Neural cell (in vitro differentiated cells): Measurements from ENCODE around the gene IGLL5. TPM values are rescaled to one million over a fixed set of nuclear protein-coding genes. Genes with fewer than 3 reads are reported as not detected.

Experiments used
- H2AFZ ChIP-seq: fragments of 200-600, 300-800 bp; sonication (generic), shearing (Covaris generic); 2 replicates; pipeline ENCODE4 v1.6.0; 2014; ENCODE audit warnings: low read depth, mild to moderate bottlenecking, antibody characterized with exemption, low read length, moderate library complexity
- H3F3A ChIP-seq: fragments of 200-600 bp; shearing (Covaris generic); 2 replicates; pipeline ENCODE4 v1.6.1; 2016; ENCODE audit warnings: mild to moderate bottlenecking, moderate library complexity, mixed read lengths, antibody characterized with exemption, low read length; ENCODE audit not compliant: insufficient read depth, poor library complexity, severe bottlenecking
- H3K27ac ChIP-seq: fragments of 200-600, 300-800 bp; sonication (generic), shearing (Covaris generic); 2 replicates; pipeline ENCODE4 v1.5.1; 2014; ENCODE audit warnings: mild to moderate bottlenecking, low read length, moderate library complexity
- H3K27me3 ChIP-seq: fragments of 300-800, 200-600 bp; sonication (generic), shearing (Covaris generic); 2 replicates; pipeline ENCODE4 v1.6.0; 2014; ENCODE audit warnings: mild to moderate bottlenecking, low read depth, low read length, moderate library complexity; ENCODE audit not compliant: insufficient read depth
- H3K36me3 ChIP-seq: fragments of 300-800, 200-600 bp; sonication (generic), shearing (Covaris generic); 2 replicates; pipeline ENCODE4 v1.5.1; 2014; ENCODE audit warnings: mild to moderate bottlenecking, antibody characterized with exemption, low read length, moderate library complexity; ENCODE audit not compliant: insufficient read depth
- H3K4me2 ChIP-seq: fragments of 300-800, 200-600 bp; sonication (generic), shearing (Covaris generic); 2 replicates; pipeline ENCODE4 v1.6.0; 2014; ENCODE audit warnings: mild to moderate bottlenecking, low read length
- H3K4me3 ChIP-seq: fragments of 300-800, 200-600 bp; sonication (generic), shearing (Covaris generic); 2 replicates; pipeline ENCODE4 v1.5.1; 2014; ENCODE audit warnings: mild to moderate bottlenecking, low read length, moderate library complexity
- H3K79me2 ChIP-seq: fragments of 200-600 bp; shearing (Covaris generic); replicated peaks from 2 replicates; pipeline ENCODE4 v1.6.0; 2014; ENCODE audit warnings: mild to moderate bottlenecking, low read length, moderate library complexity; ENCODE audit not compliant: insufficient read depth
- H3K9ac ChIP-seq: fragments of 300-800, 200-600 bp; sonication (generic), shearing (Covaris generic); 2 replicates; pipeline ENCODE4 v1.6.1; 2016; ENCODE audit warnings: mild to moderate bottlenecking, low read length, mixed read lengths
- H3K9me2 ChIP-seq: fragments of 200-600 bp; shearing (Covaris generic); 2 replicates; pipeline ENCODE4 v1.6.1; 2016; ENCODE audit warnings: mild to moderate bottlenecking, low read length, mixed read lengths; ENCODE audit not compliant: insufficient read depth
- H3K9me3 ChIP-seq: fragments of 200-600, 300-800 bp; sonication (generic), shearing (Covaris generic); 2 replicates; pipeline ENCODE4 v1.6.1; 2016; ENCODE audit warnings: mild to moderate bottlenecking, mixed run types, low read length, moderate library complexity, mixed read lengths
- H4K20me1 ChIP-seq: fragments of 200-600 bp; shearing (Covaris generic); 2 replicates; pipeline ENCODE4 v1.6.1; 2016; ENCODE audit warnings: mild to moderate bottlenecking, mixed run types; ENCODE audit not compliant: insufficient read depth
- EP300 ChIP-seq: fragments of 450-650 bp; conservative IDR thresholded peaks from 2 replicates; pipeline ENCODE4 v1.6.1; 2014; ENCODE audit warnings: antibody characterized with exemption, mild to moderate bottlenecking, moderate library complexity; ENCODE audit not compliant: poor library complexity, severe bottlenecking
- EZH2 ChIP-seq: fragments of 200-600, 300-800 bp; shearing (Covaris generic), sonication (generic); IDR thresholded peaks from 2 replicates; pipeline ENCODE4 v1.6.1; 2014; ENCODE audit warnings: antibody characterized with exemption, low read length, borderline replicate concordance, mild to moderate bottlenecking; ENCODE audit not compliant: insufficient read depth, poor library complexity, severe bottlenecking
- MXI1 ChIP-seq: fragments of 450-650 bp; conservative IDR thresholded peaks from 2 replicates; pipeline ENCODE4 v1.6.1; 2014; ENCODE audit warnings: antibody characterized with exemption, mild to moderate bottlenecking; ENCODE audit not compliant: poor library complexity, severe bottlenecking
- POLR2AphosphoS5 ChIP-seq: IDR thresholded peaks from 2 replicates; pipeline ENCODE4 v1.6.1; 2012
- RAD21 ChIP-seq: fragments of 450-650 bp; conservative IDR thresholded peaks from 2 replicates; pipeline ENCODE4 v1.6.1; 2014; ENCODE audit warnings: antibody characterized with exemption, mild to moderate bottlenecking, moderate library complexity
- SMC3 ChIP-seq: fragments of 450-650 bp; conservative IDR thresholded peaks from 2 replicates; pipeline ENCODE4 v1.6.1; 2014; ENCODE audit warnings: antibody characterized with exemption, mild to moderate bottlenecking, moderate library complexity; ENCODE audit not compliant: poor library complexity
- TAF1 ChIP-seq: IDR thresholded peaks from 2 replicates; pipeline ENCODE4 v1.6.1; 2012; ENCODE audit warnings: low read depth
- polyA plus RNA-seq: library from polyadenylated mRNA; depleted of rRNA; stranded (reverse); fragments of >200 nt; gene quantifications from 2 replicates; pipeline ENCODE4 v1.2.3, GENCODE V29; 2014
- TF ChIP-seq, protein P1 (sequence below): fragments of 450-650 bp; IDR thresholded peaks from 2 replicates; pipeline ENCODE4 v1.5.1; 2014; ENCODE audit warnings: antibody characterized with exemption, mild to moderate bottlenecking, moderate library complexity; ENCODE audit not compliant: poor library complexity, severe bottlenecking
- TF ChIP-seq, protein P2 (sequence below): IDR thresholded peaks from 2 replicates; pipeline ENCODE4 v1.6.1; 2012; ENCODE audit warnings: borderline replicate concordance

IGLL5 gene
- polyA plus RNA-seq, 1 donor from 2014 or later = 0.19 TPM

DNA sequence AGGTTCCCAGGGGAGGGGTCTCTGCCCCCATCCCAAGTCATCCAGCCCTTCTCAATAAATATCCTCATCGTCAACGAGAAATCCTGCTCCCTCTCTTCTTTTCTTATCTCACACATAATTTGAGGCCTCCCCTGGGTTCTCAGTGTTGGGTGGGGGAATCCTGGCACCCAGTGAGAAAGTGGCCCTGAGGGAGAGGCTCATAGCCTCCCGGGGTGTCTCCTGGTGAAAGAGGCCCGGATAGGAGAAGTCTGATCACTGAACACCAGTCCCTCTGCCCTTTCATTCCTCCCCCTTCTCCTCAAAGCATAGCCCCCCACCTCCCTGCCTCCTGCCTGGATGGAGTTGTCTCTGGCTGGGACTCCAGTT is 35.3 kb downstream of the IGLL5 start:
- no peak overlapping the region for H3K4me2 ChIP-seq
- H4K20me1 ChIP-seq = no peaks in the 10 kb centered on the region
- no peak overlapping the region for H2AFZ ChIP-seq
- TF ChIP-seq RAD21 (no peak), EP300 (no peak), POLR2AphosphoS5 (no peak), EZH2 (no peak), TAF1 (no peak), MXI1 (no peak), SMC3 (no peak)
- TF ChIP-seq, protein P1, sequence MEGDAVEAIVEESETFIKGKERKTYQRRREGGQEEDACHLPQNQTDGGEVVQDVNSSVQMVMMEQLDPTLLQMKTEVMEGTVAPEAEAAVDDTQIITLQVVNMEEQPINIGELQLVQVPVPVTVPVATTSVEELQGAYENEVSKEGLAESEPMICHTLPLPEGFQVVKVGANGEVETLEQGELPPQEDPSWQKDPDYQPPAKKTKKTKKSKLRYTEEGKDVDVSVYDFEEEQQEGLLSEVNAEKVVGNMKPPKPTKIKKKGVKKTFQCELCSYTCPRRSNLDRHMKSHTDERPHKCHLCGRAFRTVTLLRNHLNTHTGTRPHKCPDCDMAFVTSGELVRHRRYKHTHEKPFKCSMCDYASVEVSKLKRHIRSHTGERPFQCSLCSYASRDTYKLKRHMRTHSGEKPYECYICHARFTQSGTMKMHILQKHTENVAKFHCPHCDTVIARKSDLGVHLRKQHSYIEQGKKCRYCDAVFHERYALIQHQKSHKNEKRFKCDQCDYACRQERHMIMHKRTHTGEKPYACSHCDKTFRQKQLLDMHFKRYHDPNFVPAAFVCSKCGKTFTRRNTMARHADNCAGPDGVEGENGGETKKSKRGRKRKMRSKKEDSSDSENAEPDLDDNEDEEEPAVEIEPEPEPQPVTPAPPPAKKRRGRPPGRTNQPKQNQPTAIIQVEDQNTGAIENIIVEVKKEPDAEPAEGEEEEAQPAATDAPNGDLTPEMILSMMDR = no peak
- TF ChIP-seq, protein P2, sequence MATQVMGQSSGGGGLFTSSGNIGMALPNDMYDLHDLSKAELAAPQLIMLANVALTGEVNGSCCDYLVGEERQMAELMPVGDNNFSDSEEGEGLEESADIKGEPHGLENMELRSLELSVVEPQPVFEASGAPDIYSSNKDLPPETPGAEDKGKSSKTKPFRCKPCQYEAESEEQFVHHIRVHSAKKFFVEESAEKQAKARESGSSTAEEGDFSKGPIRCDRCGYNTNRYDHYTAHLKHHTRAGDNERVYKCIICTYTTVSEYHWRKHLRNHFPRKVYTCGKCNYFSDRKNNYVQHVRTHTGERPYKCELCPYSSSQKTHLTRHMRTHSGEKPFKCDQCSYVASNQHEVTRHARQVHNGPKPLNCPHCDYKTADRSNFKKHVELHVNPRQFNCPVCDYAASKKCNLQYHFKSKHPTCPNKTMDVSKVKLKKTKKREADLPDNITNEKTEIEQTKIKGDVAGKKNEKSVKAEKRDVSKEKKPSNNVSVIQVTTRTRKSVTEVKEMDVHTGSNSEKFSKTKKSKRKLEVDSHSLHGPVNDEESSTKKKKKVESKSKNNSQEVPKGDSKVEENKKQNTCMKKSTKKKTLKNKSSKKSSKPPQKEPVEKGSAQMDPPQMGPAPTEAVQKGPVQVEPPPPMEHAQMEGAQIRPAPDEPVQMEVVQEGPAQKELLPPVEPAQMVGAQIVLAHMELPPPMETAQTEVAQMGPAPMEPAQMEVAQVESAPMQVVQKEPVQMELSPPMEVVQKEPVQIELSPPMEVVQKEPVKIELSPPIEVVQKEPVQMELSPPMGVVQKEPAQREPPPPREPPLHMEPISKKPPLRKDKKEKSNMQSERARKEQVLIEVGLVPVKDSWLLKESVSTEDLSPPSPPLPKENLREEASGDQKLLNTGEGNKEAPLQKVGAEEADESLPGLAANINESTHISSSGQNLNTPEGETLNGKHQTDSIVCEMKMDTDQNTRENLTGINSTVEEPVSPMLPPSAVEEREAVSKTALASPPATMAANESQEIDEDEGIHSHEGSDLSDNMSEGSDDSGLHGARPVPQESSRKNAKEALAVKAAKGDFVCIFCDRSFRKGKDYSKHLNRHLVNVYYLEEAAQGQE = no peak
- H3K27ac ChIP-seq = no peak overlapping the region
- H3K36me3 ChIP-seq = no peaks in the 10 kb centered on the region
- no peaks in the 10 kb centered on the region for H3F3A ChIP-seq
- no peaks in the 10 kb centered on the region for H3K9me3 ChIP-seq
- no peaks in the 10 kb centered on the region for H3K27me3 ChIP-seq
- H3K9me2 ChIP-seq = no peaks in the 10 kb centered on the region
- no peak overlapping the region for H3K9ac ChIP-seq
- H3K4me3 ChIP-seq = no peak overlapping the region
- no peaks in the 10 kb centered on the region for H3K79me2 ChIP-seq

DNA sequence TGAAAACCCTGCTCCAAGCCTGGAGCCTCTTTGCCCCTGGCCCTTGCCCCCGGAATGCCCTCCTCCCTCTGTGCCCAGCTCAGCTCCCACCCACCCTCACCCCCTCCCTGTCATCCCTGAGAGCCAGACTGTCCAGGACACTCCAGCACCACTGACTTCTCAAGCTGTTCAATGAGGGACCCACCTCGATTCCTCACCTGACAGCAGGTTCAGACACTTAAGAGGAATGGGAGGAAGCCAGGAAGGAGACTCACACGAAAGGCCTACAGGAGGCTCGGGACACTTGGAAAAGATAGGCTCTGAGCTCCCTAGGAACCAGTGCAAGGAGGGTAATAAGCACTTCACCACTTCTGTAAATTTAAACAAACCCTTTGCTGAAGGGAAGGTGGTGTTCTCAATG is 35.8 kb downstream of the IGLL5 start:
- Histone ChIP-seq H3K9ac (no peak overlapping the region), H3K9me3 (no peaks in the 10 kb centered on the region), H4K20me1 (no peaks in the 10 kb centered on the region), H2AFZ (no peak overlapping the region), H3K4me3 (no peak overlapping the region), H3K27me3 (no peaks in the 10 kb centered on the region), H3K36me3 (no peaks in the 10 kb centered on the region), H3K4me2 (no peak overlapping the region), H3F3A (no peaks in the 10 kb centered on the region), H3K9me2 (no peaks in the 10 kb centered on the region), H3K79me2 (no peaks in the 10 kb centered on the region), H3K27ac (no peak overlapping the region)
- no peak for TF ChIP-seq EP300
- TF ChIP-seq, protein P1 = no peak
- TF ChIP-seq TAF1 = no peak
- no peak for TF ChIP-seq RAD21
- no peak for TF ChIP-seq SMC3
- no peak for TF ChIP-seq MXI1
- no peak for TF ChIP-seq POLR2AphosphoS5
- TF ChIP-seq, protein P2 = no peak
- no peak for TF ChIP-seq EZH2
